ENCODE measurements around the gene GNAO1. TPM values are rescaled to one million over a fixed set of nuclear protein-coding genes. Genes with fewer than 3 reads are reported as not detected.

Gene GNAO1
- total and polyA plus RNA-seq, 2 of the 13 experiments (the other 11 are each of a cell fraction or from before 2014, with no cell fraction given), result not detected

- TF ChIP-seq ZNF407 (CRISPR knock-in tag; IDR thresholded peaks at IDR 0.05; ENCODE audit: not compliant biosample characterization) (no peak), FOXA1 (IDR thresholded peaks at IDR 0.05) (no peak), FOXA1 (CRISPR knock-in tag; IDR thresholded peaks at IDR 0.05) (peak; percentile 71), SYNCRIP (IDR thresholded peaks at IDR 0.05; ENCODE audit: insufficient read depth, low read depth, low read length) (no peak), NPAS2 (CRISPR knock-in tag; IDR thresholded peaks at IDR 0.05; ENCODE audit: borderline replicate concordance) (no peak), HNRNPK (IDR thresholded peaks at IDR 0.05; ENCODE audit: low read depth, low read length, poor library complexity, severe bottlenecking) (no peak), IKZF5 (CRISPR knock-in tag; IDR thresholded peaks at IDR 0.05) (peak; percentile 14; the same call in 1 of the 2 replicates), CHD4 (IDR thresholded peaks at IDR 0.05; ENCODE audit: borderline replicate concordance, low read length) (no peak), RAD21 (CRISPR knock-in tag; IDR thresholded peaks at IDR 0.05) (no peak), ZNF260 (CRISPR knock-in tag; IDR thresholded peaks at IDR 0.05; ENCODE audit: borderline replicate concordance, low read depth) (no peak), ZNF281 (CRISPR knock-in tag; IDR thresholded peaks at IDR 0.05; ENCODE audit: borderline replicate concordance) (peak; percentile 76), GLMP (CRISPR knock-in tag; IDR thresholded peaks at IDR 0.05; ENCODE audit: borderline replicate concordance) (no peak), ARID2 (CRISPR knock-in tag; IDR thresholded peaks at IDR 0.05; ENCODE audit: borderline replicate concordance) (0 out of 2 replicates have a peak, but pooled peaks have one; percentile 49), ZNF777 (CRISPR knock-in tag; IDR thresholded peaks at IDR 0.05) (no peak), FLYWCH1 (CRISPR knock-in tag; IDR thresholded peaks at IDR 0.05) (no peak)
Observed at GRCh38 chr16:56263711-56264608, 72.7 kb downstream of the GNAO1 start (continued).

All from HepG2 (cell line).